K562 (cell line): ENCODE results near the gene TBC1D32. TPM values are rescaled to one million over a fixed set of nuclear protein-coding genes. Genes with fewer than 3 reads are reported as not detected.

Experiments used
- NFIC ChIP-seq: fragments of 450-650 bp; IDR thresholded peaks from 2 replicates; pipeline ENCODE4 v1.6.1; 2017; ENCODE audit warnings: mild to moderate bottlenecking, inconsistent platforms
- PML ChIP-seq: IDR thresholded peaks from 2 replicates; pipeline ENCODE4 v1.6.1; 2012; ENCODE audit warnings: low read length, inconsistent platforms
- ZNF174 ChIP-seq: fragments of 250-450 bp; sonication (Bioruptor Pico); IDR thresholded peaks from 2 replicates; pipeline ENCODE4 v1.4.0; 2020; ENCODE audit warnings: mild to moderate bottlenecking
- polyA plus RNA-seq, 8 experiments: library from polyadenylated mRNA; depleted of rRNA in 4 of 8; stranded (reverse) in 5 of 8; unstranded in 3 of 8; fragments of >200 nt; fragmentation: Nextera tagmentation in 2 of 8; fragmentation: Illumina TruSeq in 1 of 8; extraction: Ambion mirVana in 2 of 8; extraction: Trizol in 1 of 8; gene quantifications; 2 replicates each; pipeline versions ENCODE4 v1.2.1 to v1.2.3, GENCODE V29; 2011 to 2014; ENCODE audit warnings: inconsistent platforms in 1 of 8, missing spikeins in 1 of 8
- total RNA-seq, 7 experiments: library from RNA; depleted of rRNA in 6 of 7; stranded (reverse); fragments of >200 nt in 6 of 7; fragmentation: Illumina TruSeq in 2 of 7; extraction: Trizol in 2 of 7; gene quantifications; 2 replicates each; pipeline versions ENCODE4 v1.2.1 to v1.2.3, GENCODE V29; 2011 to 2021; ENCODE audit warnings: low replicate concordance in 1 of 7
- TF ChIP-seq, protein P1 (sequence below): fragments of 450-650 bp; IDR thresholded peaks from 2 replicates; pipeline ENCODE4 v1.6.1; 2016; ENCODE audit warnings: low read depth

Gene TBC1D32
- total and polyA plus RNA-seq, 9 of the 15 experiments (the other 6 are each of a cell fraction or from before 2014, with no cell fraction given) = 2.5 to 9.6 (median 3.9) TPM

DNA sequence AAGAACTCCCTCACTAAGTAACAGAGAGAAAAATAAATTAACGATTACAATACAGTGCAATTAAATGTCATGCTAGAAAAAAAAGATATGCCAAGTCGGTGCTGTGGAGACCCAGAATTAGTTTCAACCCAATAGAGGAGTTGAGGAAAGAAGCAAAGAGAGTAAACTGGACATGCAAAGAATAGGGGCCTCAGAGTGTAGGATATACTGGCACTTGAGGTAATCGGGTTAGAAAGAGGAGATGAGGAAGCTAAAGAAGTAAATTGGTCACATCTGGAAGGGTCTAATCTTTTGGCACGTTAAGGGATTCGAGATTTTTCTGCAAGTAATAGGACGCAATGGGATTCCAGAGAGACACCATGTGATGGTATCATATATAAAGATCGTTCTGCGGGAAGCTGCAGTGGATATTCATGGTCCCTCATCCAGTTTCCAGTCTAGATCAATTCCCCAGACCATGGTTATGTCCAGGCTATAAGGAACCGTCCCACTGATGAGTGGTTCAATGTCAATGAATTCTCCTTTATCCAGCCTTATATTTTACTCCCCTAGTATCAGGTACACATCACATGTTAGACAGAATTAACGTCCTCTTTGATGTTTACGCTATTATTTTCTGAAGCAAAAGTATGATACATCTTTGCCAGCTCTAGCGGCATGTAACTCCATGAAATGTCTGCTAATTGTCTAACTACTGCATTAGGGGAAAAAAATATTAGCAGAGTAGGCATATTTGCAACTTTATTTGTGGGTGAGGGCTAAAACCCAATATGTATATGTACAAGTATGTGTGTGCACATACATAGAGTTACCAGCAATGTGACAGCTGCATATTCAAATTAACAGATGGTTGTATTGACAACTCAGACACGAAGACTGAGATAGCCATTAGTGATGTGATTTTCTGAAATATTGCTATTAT lies 1.1 kb upstream of the TBC1D32 start (continued):
- TF ChIP-seq, protein P1, sequence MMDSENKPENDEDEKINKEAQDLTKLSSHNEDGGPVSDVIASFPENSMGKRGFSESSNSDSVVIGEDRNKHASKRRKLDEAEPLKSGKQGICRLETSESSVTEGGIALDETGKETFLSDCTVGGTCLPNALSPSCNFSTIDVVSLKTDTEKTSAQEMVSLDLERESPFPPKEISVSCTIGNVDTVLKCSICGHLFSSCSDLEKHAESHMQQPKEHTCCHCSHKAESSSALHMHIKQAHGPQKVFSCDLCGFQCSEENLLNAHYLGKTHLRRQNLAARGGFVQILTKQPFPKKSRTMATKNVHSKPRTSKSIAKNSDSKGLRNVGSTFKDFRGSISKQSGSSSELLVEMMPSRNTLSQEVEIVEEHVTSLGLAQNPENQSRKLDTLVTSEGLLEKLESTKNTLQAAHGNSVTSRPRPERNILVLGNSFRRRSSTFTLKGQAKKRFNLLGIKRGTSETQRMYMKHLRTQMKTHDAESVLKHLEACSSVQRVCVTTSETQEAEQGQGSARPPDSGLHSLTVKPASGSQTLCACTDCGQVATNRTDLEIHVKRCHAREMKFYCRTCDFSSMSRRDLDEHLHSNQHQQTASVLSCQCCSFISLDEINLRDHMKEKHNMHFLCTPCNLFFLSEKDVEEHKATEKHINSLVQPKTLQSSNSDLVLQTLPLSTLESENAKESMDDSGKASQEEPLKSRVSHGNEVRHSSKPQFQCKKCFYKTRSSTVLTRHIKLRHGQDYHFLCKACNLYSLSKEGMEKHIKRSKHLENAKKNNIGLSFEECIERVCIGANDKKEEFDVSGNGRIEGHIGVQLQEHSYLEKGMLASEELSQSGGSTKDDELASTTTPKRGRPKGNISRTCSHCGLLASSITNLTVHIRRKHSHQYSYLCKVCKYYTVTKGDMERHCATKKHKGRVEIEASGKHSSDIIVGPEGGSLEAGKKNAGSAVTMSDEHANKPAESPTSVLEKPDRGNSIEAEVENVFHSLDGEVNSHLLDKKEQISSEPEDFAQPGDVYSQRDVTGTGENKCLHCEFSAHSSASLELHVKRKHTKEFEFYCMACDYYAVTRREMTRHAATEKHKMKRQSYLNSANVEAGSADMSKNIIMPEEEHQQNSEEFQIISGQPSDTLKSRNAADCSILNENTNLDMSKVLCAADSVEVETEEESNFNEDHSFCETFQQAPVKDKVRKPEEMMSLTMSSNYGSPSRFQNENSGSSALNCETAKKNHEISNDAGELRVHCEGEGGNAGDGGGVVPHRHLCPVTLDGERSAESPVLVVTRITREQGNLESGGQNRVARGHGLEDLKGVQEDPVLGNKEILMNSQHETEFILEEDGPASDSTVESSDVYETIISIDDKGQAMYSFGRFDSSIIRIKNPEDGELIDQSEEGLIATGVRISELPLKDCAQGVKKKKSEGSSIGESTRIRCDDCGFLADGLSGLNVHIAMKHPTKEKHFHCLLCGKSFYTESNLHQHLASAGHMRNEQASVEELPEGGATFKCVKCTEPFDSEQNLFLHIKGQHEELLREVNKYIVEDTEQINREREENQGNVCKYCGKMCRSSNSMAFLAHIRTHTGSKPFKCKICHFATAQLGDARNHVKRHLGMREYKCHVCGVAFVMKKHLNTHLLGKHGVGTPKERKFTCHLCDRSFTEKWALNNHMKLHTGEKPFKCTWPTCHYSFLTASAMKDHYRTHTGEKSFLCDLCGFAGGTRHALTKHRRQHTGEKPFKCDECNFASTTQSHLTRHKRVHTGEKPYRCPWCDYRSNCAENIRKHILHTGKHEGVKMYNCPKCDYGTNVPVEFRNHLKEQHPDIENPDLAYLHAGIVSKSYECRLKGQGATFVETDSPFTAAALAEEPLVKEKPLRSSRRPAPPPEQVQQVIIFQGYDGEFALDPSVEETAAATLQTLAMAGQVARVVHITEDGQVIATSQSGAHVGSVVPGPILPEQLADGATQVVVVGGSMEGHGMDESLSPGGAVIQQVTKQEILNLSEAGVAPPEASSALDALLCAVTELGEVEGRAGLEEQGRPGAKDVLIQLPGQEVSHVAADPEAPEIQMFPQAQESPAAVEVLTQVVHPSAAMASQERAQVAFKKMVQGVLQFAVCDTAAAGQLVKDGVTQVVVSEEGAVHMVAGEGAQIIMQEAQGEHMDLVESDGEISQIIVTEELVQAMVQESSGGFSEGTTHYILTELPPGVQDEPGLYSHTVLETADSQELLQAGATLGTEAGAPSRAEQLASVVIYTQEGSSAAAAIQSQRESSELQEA = no peak
- TF ChIP-seq NFIC (no peak), PML (no peak), ZNF174 (CRISPR knock-in tag) (no peak)
